ENCODE results near the gene MYO10. TPM values are rescaled to one million over a fixed set of nuclear protein-coding genes. Genes with fewer than 3 reads are reported as not detected.
"Not testable (repeated sequence)": the region's sequence is repeated elsewhere in the genome, so short reads cannot be mapped to it uniquely, and the experiment has no call there.

Gene MYO10
- total RNA-seq, 1 donor from 2014 or later = 1.0 TPM

DNA sequence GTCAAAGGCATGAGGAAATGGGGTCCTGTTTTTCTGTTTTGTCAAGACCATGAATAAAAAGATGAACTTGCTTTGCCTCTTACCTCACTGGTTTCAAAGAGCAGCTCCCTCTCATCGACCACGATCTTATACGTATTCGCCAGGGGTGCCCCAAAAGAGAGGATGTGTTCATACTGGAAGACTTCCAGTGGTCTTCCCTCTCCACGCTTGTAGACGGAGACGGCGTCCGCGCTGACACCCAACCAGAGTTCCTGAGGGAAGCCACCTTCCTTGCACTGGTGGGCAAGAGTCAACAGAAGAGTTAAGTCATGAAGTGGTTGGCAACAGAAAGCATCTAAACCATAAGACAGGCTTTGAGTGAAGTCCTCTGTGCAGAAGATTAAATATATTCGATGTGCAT is 267.9 kb downstream of the MYO10 start:
- Mint-ChIP-seq H3K36me3 (ENCODE audit: low read depth) (no peaks in the 10 kb centered on the region), H3K9me3 (no peaks in the 10 kb centered on the region), H3K4me1 (ENCODE audit: low read depth) (peaks cover 5% of the 10 kb centered on the region), H3K27ac (no peak overlapping the region), H3K27me3 (ENCODE audit: low read depth) (peaks cover 2% of the 10 kb centered on the region), H3K4me3 (ENCODE audit: low read depth) (no peak overlapping the region)
- no peak for DNase-seq (ENCODE audit: low spot score)
- intact Hi-C loops (cut with micrococcal nuclease) = loop anchor here (10.0 kb wide), 2 partner anchors 113 to 503 kb away; no protein-coding TSS in a partner anchor

DNA sequence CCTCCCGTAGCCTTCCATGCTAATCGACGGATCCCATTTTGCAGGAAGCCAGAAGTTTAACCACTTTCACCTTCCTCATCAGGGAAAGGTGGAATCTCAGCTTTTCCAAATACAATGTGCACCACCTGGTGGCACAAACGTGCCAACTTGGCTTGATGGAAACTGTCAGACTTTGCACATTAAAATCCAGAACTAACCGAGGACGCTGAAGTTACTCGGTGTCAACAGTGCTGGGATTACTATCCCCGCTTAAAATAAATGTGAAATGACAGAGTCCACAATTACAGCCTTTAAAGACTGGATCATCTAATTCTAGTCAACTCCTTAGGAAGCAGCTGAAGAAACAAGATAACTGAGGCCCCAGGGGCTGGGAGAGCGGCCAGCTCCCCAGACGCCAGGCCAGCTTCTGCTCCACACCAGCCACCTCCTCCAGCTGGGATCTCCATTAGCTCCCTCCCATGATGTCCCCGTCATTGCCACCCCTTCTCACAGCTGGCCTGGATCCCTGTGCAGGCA is 269.1 kb downstream of the MYO10 start:
- no peaks in the 10 kb centered on the region for H3K36me3 Mint-ChIP-seq (ENCODE audit: low read depth)
- H3K9me3 Mint-ChIP-seq = no peaks in the 10 kb centered on the region
- no peak overlapping the region for H3K4me3 Mint-ChIP-seq (ENCODE audit: low read depth)
- no peak for DNase-seq (ENCODE audit: low spot score)
- peaks cover 5% of the 10 kb centered on the region for H3K4me1 Mint-ChIP-seq (ENCODE audit: low read depth)
- intact Hi-C loops (cut with micrococcal nuclease) = loop anchor here (10.0 kb wide), 2 partner anchors 112 to 502 kb away; no protein-coding TSS in a partner anchor
- H3K27ac Mint-ChIP-seq = no peak overlapping the region
- peaks cover 2% of the 10 kb centered on the region for H3K27me3 Mint-ChIP-seq (ENCODE audit: low read depth)

GRCh38 chr5:16666130-16666882 is 269.8 kb downstream of the MYO10 start:
- H3K36me3 Mint-ChIP-seq (ENCODE audit: low read depth) = no peaks in the 10 kb centered on the region
- peaks cover 5% of the 10 kb centered on the region for H3K4me1 Mint-ChIP-seq (ENCODE audit: low read depth)
- peaks cover 2% of the 10 kb centered on the region for H3K27me3 Mint-ChIP-seq (ENCODE audit: low read depth)
- H3K9me3 Mint-ChIP-seq = no peaks in the 10 kb centered on the region
- peak overlapping the region; percentile 16 for H3K27ac Mint-ChIP-seq
- intact Hi-C loops (cut with micrococcal nuclease) = loop anchor here (10.0 kb wide), 2 partner anchors 112 to 502 kb away; no protein-coding TSS in a partner anchor
- H3K4me3 Mint-ChIP-seq (ENCODE audit: low read depth) = no peak overlapping the region
- DNase-seq (ENCODE audit: low spot score) = no peak

- Mint-ChIP-seq H3K27ac (no peak overlapping the region), H3K27me3 (ENCODE audit: low read depth) (peaks cover 2% of the 10 kb centered on the region), H3K4me1 (ENCODE audit: low read depth) (peaks cover 5% of the 10 kb centered on the region), H3K9me3 (no peaks in the 10 kb centered on the region), H3K4me3 (ENCODE audit: low read depth) (no peak overlapping the region), H3K36me3 (ENCODE audit: low read depth) (no peaks in the 10 kb centered on the region)
- no peak for DNase-seq (ENCODE audit: low spot score)
- intact Hi-C loops (cut with micrococcal nuclease) = loop anchor here (10.0 kb wide), 2 partner anchors 111 to 501 kb away; no protein-coding TSS in a partner anchor
Observed at GRCh38 chr5:16665601-16666000, 270.5 kb downstream of the MYO10 start.

DNA sequence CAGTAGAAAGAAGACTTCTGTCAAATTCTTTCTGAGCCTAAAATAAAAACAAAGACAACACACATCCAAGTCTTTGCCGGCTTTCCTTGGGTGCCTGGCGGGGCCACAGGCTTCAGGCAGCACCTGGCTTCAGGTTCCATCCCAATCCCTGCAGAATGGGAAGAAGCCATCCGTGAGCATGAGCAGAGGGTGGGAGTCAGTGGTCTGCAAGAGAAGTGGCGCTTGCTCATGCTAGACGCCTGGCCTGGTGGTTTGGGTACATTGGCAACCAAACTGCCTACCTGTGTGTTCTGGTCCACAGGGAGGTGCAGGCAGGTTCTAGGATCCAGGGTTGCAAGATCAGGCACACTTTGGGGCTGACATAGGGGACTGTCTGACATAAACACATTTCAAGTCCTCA is 271.7 kb downstream of the MYO10 start:
- H3K4me1 Mint-ChIP-seq (ENCODE audit: low read depth) = peaks cover 5% of the 10 kb centered on the region
- no peak overlapping the region for H3K27ac Mint-ChIP-seq
- intact Hi-C loops (cut with micrococcal nuclease) = loop anchor here (5.0 to 10.0 kb wide), 3 partner anchors 37 to 500 kb away; no protein-coding TSS in a partner anchor
- H3K27me3 Mint-ChIP-seq (ENCODE audit: low read depth) = peaks cover 2% of the 10 kb centered on the region
- DNase-seq (ENCODE audit: low spot score) = no peak
- no peaks in the 10 kb centered on the region for H3K36me3 Mint-ChIP-seq (ENCODE audit: low read depth)
- no peaks in the 10 kb centered on the region for H3K9me3 Mint-ChIP-seq
- no peak overlapping the region for H3K4me3 Mint-ChIP-seq (ENCODE audit: low read depth)

DNA sequence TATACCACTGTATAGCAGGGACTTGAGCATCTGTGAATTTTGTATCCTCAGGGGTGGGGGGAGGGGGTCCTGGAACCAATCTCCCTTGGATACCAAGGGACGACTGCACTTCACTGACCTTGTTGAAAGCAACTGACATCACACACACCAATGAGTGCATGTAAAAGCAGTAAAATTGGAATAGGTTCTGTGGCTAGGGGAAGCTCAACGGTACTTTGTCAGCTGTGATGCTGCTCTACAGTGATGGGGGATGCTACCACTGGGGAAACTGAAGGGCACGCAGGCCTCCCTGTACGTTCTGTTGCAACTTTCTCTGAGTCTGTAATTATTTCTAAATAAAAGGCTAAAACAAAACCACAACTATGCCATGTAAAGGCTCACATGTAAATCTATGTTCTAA is 272.2 kb downstream of the MYO10 start:
- H3K27ac Mint-ChIP-seq = no peak overlapping the region
- H3K4me1 Mint-ChIP-seq (ENCODE audit: low read depth) = peaks cover 5% of the 10 kb centered on the region
- no peak for DNase-seq (ENCODE audit: low spot score)
- intact Hi-C loops (cut with micrococcal nuclease) = loop anchor here (5.0 to 10.0 kb wide), 3 partner anchors 37 to 499 kb away; no protein-coding TSS in a partner anchor
- H3K36me3 Mint-ChIP-seq (ENCODE audit: low read depth) = no peaks in the 10 kb centered on the region
- H3K4me3 Mint-ChIP-seq (ENCODE audit: low read depth) = no peak overlapping the region
- peaks cover 2% of the 10 kb centered on the region for H3K27me3 Mint-ChIP-seq (ENCODE audit: low read depth)
- H3K9me3 Mint-ChIP-seq = no peaks in the 10 kb centered on the region

GRCh38 chr5:16661713-16662112 is 274.4 kb downstream of the MYO10 start:
- no peak overlapping the region for H3K4me3 Mint-ChIP-seq (ENCODE audit: low read depth)
- no peak for DNase-seq (ENCODE audit: low spot score)
- H3K36me3 Mint-ChIP-seq (ENCODE audit: low read depth) = no peaks in the 10 kb centered on the region
- no peaks in the 10 kb centered on the region for H3K27me3 Mint-ChIP-seq (ENCODE audit: low read depth)
- H3K9me3 Mint-ChIP-seq = peaks cover 4% of the 10 kb centered on the region
- peaks cover 2% of the 10 kb centered on the region for H3K4me1 Mint-ChIP-seq (ENCODE audit: low read depth)
- H3K27ac Mint-ChIP-seq = no peak overlapping the region
- intact Hi-C loops (cut with micrococcal nuclease) = loop anchor here (5.0 to 10.0 kb wide), 3 partner anchors 34 to 497 kb away; no protein-coding TSS in a partner anchor

- Mint-ChIP-seq H3K27me3 (ENCODE audit: low read depth) (no peaks in the 10 kb centered on the region), H3K36me3 (ENCODE audit: low read depth) (no peaks in the 10 kb centered on the region)
- intact Hi-C loops (cut with micrococcal nuclease) = loop anchor here (5.0 to 10.0 kb wide), 3 partner anchors 34 to 496 kb away; no protein-coding TSS in a partner anchor
Observed at GRCh38 chr5:16660982-16661381, 275.1 kb downstream of the MYO10 start.

GRCh38 chr5:16659536-16659935 is 276.6 kb downstream of the MYO10 start:
- Mint-ChIP-seq H3K9me3 (peaks cover 7% of the 10 kb centered on the region), H3K4me1 (ENCODE audit: low read depth) (peaks cover 5% of the 10 kb centered on the region), H3K4me3 (ENCODE audit: low read depth) (no peak overlapping the region), H3K27ac (no peak overlapping the region), H3K36me3 (ENCODE audit: low read depth) (no peaks in the 10 kb centered on the region), H3K27me3 (ENCODE audit: low read depth) (peaks cover 2% of the 10 kb centered on the region)
- intact Hi-C loops (cut with micrococcal nuclease) = no loop called here
- no peak for DNase-seq (ENCODE audit: low spot score)

More at GRCh38 chr5:16660982-16661381, 275.1 kb downstream of the MYO10 start:
- Mint-ChIP-seq H3K27ac (no peak overlapping the region), H3K4me3 (ENCODE audit: low read depth) (no peak overlapping the region), H3K9me3 (peaks cover 4% of the 10 kb centered on the region), H3K4me1 (ENCODE audit: low read depth) (peaks cover 2% of the 10 kb centered on the region)
- no peak for DNase-seq (ENCODE audit: low spot score)

- Mint-ChIP-seq H3K27me3 (ENCODE audit: low read depth) (peaks cover 2% of the 10 kb centered on the region), H3K4me3 (ENCODE audit: low read depth) (no peak overlapping the region), H3K36me3 (ENCODE audit: low read depth) (no peaks in the 10 kb centered on the region), H3K9me3 (peaks cover 8% of the 10 kb centered on the region), H3K27ac (no peak overlapping the region), H3K4me1 (ENCODE audit: low read depth) (peaks cover 5% of the 10 kb centered on the region)
- no peak for DNase-seq (ENCODE audit: low spot score)
- intact Hi-C loops (cut with micrococcal nuclease) = no loop called here
Observed at GRCh38 chr5:16656561-16657191, 279.4 kb downstream of the MYO10 start.

DNA sequence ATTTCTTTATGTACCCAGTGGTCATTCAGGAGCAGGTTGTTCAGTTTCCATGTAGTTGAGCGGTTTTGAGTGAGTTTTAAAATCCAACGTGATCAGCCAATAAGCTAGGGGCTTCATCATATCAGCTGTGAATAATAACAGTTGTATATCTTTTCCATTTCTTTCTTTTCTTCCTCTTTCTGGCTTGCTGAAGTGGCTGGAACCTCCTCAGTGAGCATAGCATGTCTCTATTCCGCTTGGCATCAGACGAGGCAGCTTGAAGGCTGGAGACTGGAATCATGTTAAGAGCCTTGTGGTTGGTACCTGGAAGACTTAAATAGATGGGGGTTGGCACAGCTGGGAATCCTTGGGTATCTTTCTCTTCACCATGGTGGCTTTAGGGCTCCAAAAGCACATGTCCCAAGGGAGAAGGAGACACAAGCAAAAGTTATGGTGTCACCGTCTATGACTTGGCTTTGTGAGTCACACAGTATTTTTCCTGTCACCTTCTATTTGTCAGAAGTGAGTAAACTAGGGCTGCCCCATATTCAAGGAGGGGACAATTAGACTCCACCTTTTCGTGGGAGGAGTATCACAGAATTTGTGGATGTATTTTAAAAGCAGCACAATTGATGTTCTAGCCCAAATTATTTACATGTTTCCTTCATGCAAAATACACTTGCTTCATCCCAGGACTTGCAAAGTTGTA is 281.3 kb downstream of the MYO10 start:
- no peaks in the 10 kb centered on the region for H3K36me3 Mint-ChIP-seq (ENCODE audit: low read depth)
- H3K4me3 Mint-ChIP-seq (ENCODE audit: low read depth) = no peak overlapping the region
- intact Hi-C loops (cut with micrococcal nuclease) = no loop called here
- H3K9me3 Mint-ChIP-seq = peaks cover 8% of the 10 kb centered on the region
- no peak for DNase-seq (ENCODE audit: low spot score)
- no peak overlapping the region for H3K27ac Mint-ChIP-seq
- H3K27me3 Mint-ChIP-seq (ENCODE audit: low read depth) = peaks cover 2% of the 10 kb centered on the region
- H3K4me1 Mint-ChIP-seq (ENCODE audit: low read depth) = peaks cover 5% of the 10 kb centered on the region

DNA sequence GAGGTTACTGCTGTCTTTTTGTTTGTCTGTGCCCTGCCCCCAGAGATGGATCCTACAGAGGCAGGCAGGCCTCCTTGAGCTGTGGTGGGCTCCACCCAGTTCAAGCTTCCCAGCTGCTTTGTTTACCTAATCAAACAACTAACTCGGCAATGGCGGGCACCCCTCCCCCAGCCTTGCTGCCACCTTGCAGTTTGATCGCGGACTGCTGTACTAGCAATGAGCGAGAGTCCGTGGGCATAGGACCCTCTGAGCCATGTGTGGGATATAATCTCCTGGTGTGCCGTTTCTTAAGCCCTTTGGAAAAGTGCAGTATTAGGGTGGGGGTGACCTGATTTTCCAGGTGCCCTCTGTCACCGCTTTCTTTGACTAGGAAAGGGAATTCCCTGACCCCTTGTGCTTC is 287.3 kb downstream of the MYO10 start:
- H3K4me3 Mint-ChIP-seq (ENCODE audit: low read depth); intact Hi-C loops (cut with micrococcal nuclease); DNase-seq (ENCODE audit: low spot score); H3K9me3 Mint-ChIP-seq; H3K4me1 Mint-ChIP-seq (ENCODE audit: low read depth); H3K27ac Mint-ChIP-seq; H3K27me3 Mint-ChIP-seq (ENCODE audit: low read depth); H3K36me3 Mint-ChIP-seq (ENCODE audit: low read depth): not testable (repeated sequence)

Data from activated T-helper 2 cell treated with anti-CD3 and anti-CD28 coated beads, Interferon-gamma antibody, Interleukin-2, Interleukin-4, amounts not matched to agents 10 μg/mL and 5 μg/mL and 100 μg/mL, durations not matched to agents 14 hours and 24 hours and 36 hours (primary cell).